GM18873 (cell line): Measurements from ENCODE around the gene ARHGEF7.

Experiments used
- ATAC-seq: cut with Tn5 transposase; IDR thresholded peaks from one replicate; pipeline ENCODE4 v1.9.1; 2021; ENCODE audit warnings: mild to moderate bottlenecking, moderate library complexity, moderate number of reproducible peaks; ENCODE audit not compliant: unreplicated experiment, low FRiP score

The ARHGEF7 gene

GRCh38 chr13:111099290-111099689, 15.8 kb upstream of the ARHGEF7 start:
- no peak for ATAC-seq

- no peak for ATAC-seq
Measured at GRCh38 chr13:111110054-111110453, 5.1 kb upstream of the ARHGEF7 start.

GRCh38 chr13:111111376-111111937, 3.7 kb upstream of the ARHGEF7 start:
- ATAC-seq: no peak

GRCh38 chr13:111112196-111112595, 2.9 kb upstream of the ARHGEF7 start:
- ATAC-seq: no peak

GRCh38 chr13:111114362-111115060, 599 bp upstream of the ARHGEF7 start:
- ATAC-seq: no peak

- ATAC-seq: no peak
Measured at GRCh38 chr13:111115965-111116521, 933 bp downstream of the ARHGEF7 start.

- ATAC-seq: no peak
Measured at GRCh38 chr13:111116856-111117255, 1.7 kb downstream of the ARHGEF7 start.

GRCh38 chr13:111117289-111117688, 2.2 kb downstream of the ARHGEF7 start:
- no peak for ATAC-seq

GRCh38 chr13:111117961-111118360, 2.9 kb downstream of the ARHGEF7 start:
- ATAC-seq: no peak

- ATAC-seq: no peak
Measured at GRCh38 chr13:111118898-111119607, 3.9 kb downstream of the ARHGEF7 start.

- ATAC-seq: no peak
Measured at GRCh38 chr13:111119966-111120365, 4.9 kb downstream of the ARHGEF7 start.

GRCh38 chr13:111120422-111120821, 5.3 kb downstream of the ARHGEF7 start:
- ATAC-seq: no peak

- ATAC-seq: no peak
Measured at GRCh38 chr13:111120913-111121312, 5.8 kb downstream of the ARHGEF7 start.

- no peak for ATAC-seq
Measured at GRCh38 chr13:111121506-111121905, 6.4 kb downstream of the ARHGEF7 start.

GRCh38 chr13:111122056-111122455, 6.9 kb downstream of the ARHGEF7 start:
- ATAC-seq: no peak

GRCh38 chr13:111122631-111123030, 7.5 kb downstream of the ARHGEF7 start:
- ATAC-seq: no peak

GRCh38 chr13:111123221-111123620, 8.1 kb downstream of the ARHGEF7 start:
- ATAC-seq: no peak

GRCh38 chr13:111123649-111124048, 8.5 kb downstream of the ARHGEF7 start:
- no peak for ATAC-seq

- no peak for ATAC-seq
Measured at GRCh38 chr13:111126509-111126908, 11.4 kb downstream of the ARHGEF7 start.

- peak; percentile 99 for ATAC-seq
Measured at GRCh38 chr13:111129465-111130115, 14.5 kb downstream of the ARHGEF7 start.

GRCh38 chr13:111130116-111130508, 15.0 kb downstream of the ARHGEF7 start:
- no peak for ATAC-seq
